Measurements from ENCODE around the gene FOXL2NB.

- TF ChIP-seq, protein P1, sequence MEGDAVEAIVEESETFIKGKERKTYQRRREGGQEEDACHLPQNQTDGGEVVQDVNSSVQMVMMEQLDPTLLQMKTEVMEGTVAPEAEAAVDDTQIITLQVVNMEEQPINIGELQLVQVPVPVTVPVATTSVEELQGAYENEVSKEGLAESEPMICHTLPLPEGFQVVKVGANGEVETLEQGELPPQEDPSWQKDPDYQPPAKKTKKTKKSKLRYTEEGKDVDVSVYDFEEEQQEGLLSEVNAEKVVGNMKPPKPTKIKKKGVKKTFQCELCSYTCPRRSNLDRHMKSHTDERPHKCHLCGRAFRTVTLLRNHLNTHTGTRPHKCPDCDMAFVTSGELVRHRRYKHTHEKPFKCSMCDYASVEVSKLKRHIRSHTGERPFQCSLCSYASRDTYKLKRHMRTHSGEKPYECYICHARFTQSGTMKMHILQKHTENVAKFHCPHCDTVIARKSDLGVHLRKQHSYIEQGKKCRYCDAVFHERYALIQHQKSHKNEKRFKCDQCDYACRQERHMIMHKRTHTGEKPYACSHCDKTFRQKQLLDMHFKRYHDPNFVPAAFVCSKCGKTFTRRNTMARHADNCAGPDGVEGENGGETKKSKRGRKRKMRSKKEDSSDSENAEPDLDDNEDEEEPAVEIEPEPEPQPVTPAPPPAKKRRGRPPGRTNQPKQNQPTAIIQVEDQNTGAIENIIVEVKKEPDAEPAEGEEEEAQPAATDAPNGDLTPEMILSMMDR (IDR thresholded peaks at IDR 0.05; ENCODE audit: borderline replicate concordance, extremely low read depth, low read length, poor library complexity, severe bottlenecking) = no peak
- no peak for TF ChIP-seq EZH2 (IDR thresholded peaks at IDR 0.05; ENCODE audit: borderline replicate concordance, low read depth, low read length, severe bottlenecking)
These were observed 16.0 kb downstream of the FOXL2NB start for GRCh38 chr3:138962854-138963560.
